ENCODE results near the gene ZNF107.

GRCh38 chr7:64630496-64630895, 35.4 kb upstream of the ZNF107 start:
- TF ChIP-seq POLR2AphosphoS5 (IDR thresholded peaks at IDR 0.05; ENCODE audit: low read depth, low read length) (no peak), REST (IDR thresholded peaks at IDR 0.05; ENCODE audit: insufficient read depth in 1 of 2, low read depth in 2 of 2, low read length in 2 of 2) (no peak), SIN3A (IDR thresholded peaks at IDR 0.05; ENCODE audit: borderline replicate concordance, insufficient read depth, low read length) (no peak), TAF1 (IDR thresholded peaks at IDR 0.05; ENCODE audit: borderline replicate concordance, insufficient read depth, low read length) (no peak), FOXP2 (optimal IDR thresholded peaks at IDR 0.05; ENCODE audit: borderline replicate concordance, extremely low read depth, extremely low read length, insufficient read depth) (no peak)

All from PFSK-1 (cell line).